GM21529 (cell line): ENCODE data around the gene STARD3.
"Not testable (repeated sequence)": the region's sequence is repeated elsewhere in the genome, so short reads cannot be mapped to it uniquely, and the experiment has no call there.

ENCODE experiments used
- ATAC-seq: cut with Tn5 transposase; IDR thresholded peaks from one replicate; pipeline ENCODE4 v1.9.1; 2021; ENCODE audit not compliant: unreplicated experiment

STARD3 gene

DNA sequence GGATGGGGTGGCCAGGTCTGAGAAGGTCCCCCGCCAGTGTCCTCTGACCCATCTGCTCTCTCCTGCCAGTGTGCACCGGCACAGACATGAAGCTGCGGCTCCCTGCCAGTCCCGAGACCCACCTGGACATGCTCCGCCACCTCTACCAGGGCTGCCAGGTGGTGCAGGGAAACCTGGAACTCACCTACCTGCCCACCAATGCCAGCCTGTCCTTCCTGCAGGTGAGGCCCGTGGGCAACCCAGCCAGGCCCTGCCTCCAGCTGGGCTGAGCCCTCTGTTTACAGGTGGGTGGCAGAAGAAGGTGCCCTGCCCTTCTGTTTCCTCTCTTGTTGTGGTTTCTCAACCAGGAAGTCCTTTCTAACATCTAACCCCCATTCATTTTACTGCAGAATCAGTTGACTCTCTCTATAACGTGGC is 70.0 kb downstream of the STARD3 start:
- ATAC-seq: no peak

- no peak for ATAC-seq
Observed at GRCh38 chr17:39709319-39709997, 72.5 kb downstream of the STARD3 start.

- ATAC-seq: no peak
Observed at GRCh38 chr17:39709998-39710964, 73.3 kb downstream of the STARD3 start.

DNA sequence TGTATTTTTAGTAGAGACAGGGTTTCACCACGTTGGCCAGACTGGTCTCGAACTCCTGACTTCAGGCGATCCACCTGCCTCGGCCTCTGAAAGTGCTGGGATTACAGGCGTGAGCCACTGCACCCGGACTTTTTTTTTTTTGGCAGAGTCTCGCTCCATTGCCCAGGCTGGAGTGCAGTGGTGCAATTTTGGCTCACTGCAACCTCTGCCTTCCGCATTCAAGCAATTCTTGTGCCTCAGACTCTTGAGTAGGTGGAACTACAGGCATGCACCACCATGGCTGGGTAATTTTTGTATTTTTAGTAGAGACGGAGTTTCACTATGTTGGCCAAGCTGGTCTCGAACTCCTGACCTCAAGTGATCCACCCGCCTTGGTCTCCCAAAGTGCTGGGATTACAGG is 74.1 kb downstream of the STARD3 start:
- not testable (repeated sequence) for ATAC-seq

- ATAC-seq: no peak
Observed at GRCh38 chr17:39711851-39712250, 74.9 kb downstream of the STARD3 start.
